ENCODE data around the gene LARP4B.

LARP4B gene

DNA sequence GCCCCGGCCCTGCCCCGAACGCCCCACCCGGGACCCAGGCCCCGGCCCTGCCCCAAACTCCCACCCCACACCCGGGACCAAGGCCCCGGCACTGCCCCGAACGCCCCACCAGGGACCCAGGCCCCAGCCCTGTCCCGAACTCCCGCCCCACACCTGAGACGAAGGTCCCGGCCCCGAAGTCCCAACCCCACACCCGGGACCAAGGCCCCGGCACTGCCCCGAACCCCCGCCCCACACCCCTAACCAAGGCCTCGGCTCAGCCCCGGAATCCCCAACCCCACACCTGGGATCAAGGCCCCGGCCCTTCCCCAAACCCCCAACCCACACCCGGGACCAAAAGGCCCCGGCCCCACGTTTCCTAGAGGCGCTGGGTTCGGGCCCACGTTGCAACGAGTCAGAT, 1.1 kb upstream of the LARP4B start:
- no peak overlapping the region for H3K9ac ChIP-seq (ENCODE audit: low read length)
- H3K4me3 ChIP-seq (ENCODE audit: low read length) = no peak overlapping the region
- no peaks in the 10 kb centered on the region for H3K9me3 ChIP-seq (ENCODE audit: control insufficient read depth, low read length)
- no peaks in the 10 kb centered on the region for H3K27me3 ChIP-seq (ENCODE audit: control insufficient read depth, insufficient read depth, low read length)
- H3K4me1 ChIP-seq (ENCODE audit: control insufficient read depth, insufficient read depth, low read length) = peaks cover 5% of the 10 kb centered on the region
- H3K36me3 ChIP-seq (ENCODE audit: control insufficient read depth, insufficient read depth, low read length) = no peaks in the 10 kb centered on the region

DNA sequence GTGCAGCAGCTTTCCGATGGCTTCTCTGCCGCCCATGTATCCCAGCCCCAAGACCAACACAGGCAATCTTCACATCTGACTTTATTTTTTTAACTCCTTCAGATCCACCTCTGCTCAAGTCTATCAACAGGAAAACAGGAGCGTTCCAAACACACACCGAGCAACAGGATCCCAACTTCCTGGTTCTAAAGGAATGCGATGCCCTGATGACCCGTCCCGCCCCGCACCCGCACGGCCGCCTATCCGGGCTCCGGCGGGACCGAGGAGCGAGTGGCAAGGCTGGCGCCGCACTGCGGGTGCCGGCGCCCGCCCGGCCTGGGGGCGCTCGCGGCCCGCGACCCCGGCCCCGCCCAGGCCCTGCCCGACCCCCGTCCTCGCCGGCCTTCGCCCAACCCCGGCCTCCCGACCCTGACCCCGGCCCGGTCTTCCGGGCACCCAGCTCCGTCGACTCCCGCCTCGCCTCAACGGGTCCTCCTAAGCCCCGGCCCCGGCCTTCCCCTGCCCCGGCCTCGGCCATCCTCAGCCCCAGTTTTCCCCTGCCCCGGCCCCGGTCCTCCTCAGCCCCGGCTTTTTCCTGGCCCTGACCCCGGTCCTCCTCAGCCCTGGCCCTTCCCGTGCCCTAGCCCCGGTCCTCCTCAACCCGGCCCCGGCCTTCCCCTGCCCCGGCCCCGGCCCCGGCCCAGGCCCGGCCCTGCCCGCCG, 730 bp downstream of the LARP4B start:
- peak overlapping the region; percentile 89 for H3K9ac ChIP-seq (ENCODE audit: low read length)
- no peaks in the 10 kb centered on the region for H3K9me3 ChIP-seq (ENCODE audit: control insufficient read depth, low read length)
- H3K4me3 ChIP-seq (ENCODE audit: low read length) = peak overlapping the region; percentile 14
- no peaks in the 10 kb centered on the region for H3K27me3 ChIP-seq (ENCODE audit: control insufficient read depth, insufficient read depth, low read length)
- H3K4me1 ChIP-seq (ENCODE audit: control insufficient read depth, insufficient read depth, low read length) = peaks cover 17% of the 10 kb centered on the region
- no peaks in the 10 kb centered on the region for H3K36me3 ChIP-seq (ENCODE audit: control insufficient read depth, insufficient read depth, low read length)

DNA sequence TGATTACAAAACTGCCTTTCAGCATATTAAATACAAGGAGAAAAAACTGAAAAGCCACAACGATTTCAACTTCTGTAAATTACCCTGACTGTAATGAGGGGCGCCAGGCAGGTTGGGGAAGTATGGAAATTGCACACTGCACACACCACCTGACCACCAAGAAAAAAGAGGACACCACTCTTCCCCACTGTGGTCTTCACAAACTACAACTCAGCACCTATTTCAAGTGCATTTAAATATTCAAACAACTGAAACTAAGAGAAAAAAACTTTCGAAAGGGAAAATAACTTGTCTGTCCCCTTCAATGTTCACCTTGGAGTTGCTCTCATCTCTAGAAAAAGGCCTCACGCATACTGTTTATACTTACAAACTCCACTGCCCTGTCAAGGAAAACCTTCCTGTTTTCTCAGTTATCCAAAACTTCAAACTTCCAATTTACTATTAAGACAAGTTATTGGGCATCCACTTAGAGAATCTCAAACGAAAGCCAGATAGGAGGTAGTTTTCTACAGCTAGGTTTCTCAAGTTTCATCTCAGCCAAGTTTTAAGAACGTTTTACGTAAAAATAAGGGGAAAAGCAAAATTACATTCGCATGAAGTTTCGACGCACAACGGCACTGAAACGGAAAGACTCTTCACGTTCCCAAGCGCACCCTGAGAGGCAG, 1.4 kb downstream of the LARP4B start:
- Histone ChIP-seq H3K27me3 (ENCODE audit: control insufficient read depth, insufficient read depth, low read length) (no peaks in the 10 kb centered on the region), H3K4me1 (ENCODE audit: control insufficient read depth, insufficient read depth, low read length) (peaks cover 17% of the 10 kb centered on the region), H3K9me3 (ENCODE audit: control insufficient read depth, low read length) (no peaks in the 10 kb centered on the region), H3K9ac (ENCODE audit: low read length) (peak overlapping the region; percentile 89), H3K4me3 (ENCODE audit: low read length) (peak overlapping the region; percentile 14), H3K36me3 (ENCODE audit: control insufficient read depth, insufficient read depth, low read length) (no peaks in the 10 kb centered on the region)

DNA sequence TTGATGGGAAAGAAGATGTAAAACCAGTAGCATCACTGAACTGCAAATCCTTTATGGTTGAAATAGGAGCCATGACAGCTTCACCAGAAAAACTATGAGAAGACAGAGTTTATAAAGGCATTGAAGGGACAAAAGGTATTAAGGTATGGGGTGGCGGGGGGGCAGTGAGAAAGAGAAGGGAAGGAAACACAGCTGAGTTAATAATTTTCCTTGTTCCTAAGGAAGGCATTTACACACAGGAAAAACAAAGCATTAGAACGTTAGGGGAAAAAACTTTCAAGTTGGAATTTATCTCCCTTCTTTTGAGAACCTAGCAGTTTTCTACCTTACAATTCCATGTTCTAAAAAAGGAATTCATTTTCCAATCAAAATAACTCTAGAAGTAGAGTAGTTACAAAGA, 4.4 kb downstream of the LARP4B start:
- H3K4me3 ChIP-seq (ENCODE audit: low read length) = no peak overlapping the region
- no peak overlapping the region for H3K9ac ChIP-seq (ENCODE audit: low read length)
- H3K4me1 ChIP-seq (ENCODE audit: control insufficient read depth, insufficient read depth, low read length) = peaks cover 33% of the 10 kb centered on the region
- no peaks in the 10 kb centered on the region for H3K27me3 ChIP-seq (ENCODE audit: control insufficient read depth, insufficient read depth, low read length)
- H3K36me3 ChIP-seq (ENCODE audit: control insufficient read depth, insufficient read depth, low read length) = no peaks in the 10 kb centered on the region
- H3K9me3 ChIP-seq (ENCODE audit: control insufficient read depth, low read length) = no peaks in the 10 kb centered on the region

DNA sequence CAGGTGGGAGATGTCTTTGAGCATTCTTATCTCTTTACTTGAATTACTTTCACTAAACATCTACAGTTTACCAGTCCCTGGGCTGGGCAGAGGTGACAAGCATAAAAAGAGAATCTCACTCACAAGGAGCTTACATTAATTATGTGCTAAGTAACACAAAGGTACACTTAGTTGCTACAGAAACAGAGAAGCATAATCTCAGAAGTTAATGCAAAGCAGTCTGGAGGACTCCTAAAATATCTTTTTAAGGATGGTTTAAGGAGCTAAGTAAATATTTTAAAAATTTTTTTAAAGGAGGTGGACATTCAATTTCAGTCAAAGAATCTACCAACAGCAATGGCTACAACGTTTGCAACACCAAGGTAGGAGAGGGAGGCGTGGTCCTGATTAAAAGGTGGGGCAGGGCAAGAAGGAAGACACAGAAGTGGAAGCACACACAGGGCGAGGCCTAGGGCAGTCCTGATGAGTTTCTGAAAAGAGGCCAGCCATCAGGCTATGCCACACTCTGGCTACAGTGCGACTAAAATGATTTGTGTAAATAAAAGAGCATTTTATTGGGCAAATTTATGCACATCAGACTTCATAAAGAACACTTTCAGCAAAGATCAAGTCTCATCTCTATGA, 5.3 kb downstream of the LARP4B start:
- no peaks in the 10 kb centered on the region for H3K9me3 ChIP-seq (ENCODE audit: control insufficient read depth, low read length)
- H3K36me3 ChIP-seq (ENCODE audit: control insufficient read depth, insufficient read depth, low read length) = no peaks in the 10 kb centered on the region
- H3K9ac ChIP-seq (ENCODE audit: low read length) = no peak overlapping the region
- peaks cover 33% of the 10 kb centered on the region for H3K4me1 ChIP-seq (ENCODE audit: control insufficient read depth, insufficient read depth, low read length)
- H3K4me3 ChIP-seq (ENCODE audit: low read length) = no peak overlapping the region
- no peaks in the 10 kb centered on the region for H3K27me3 ChIP-seq (ENCODE audit: control insufficient read depth, insufficient read depth, low read length)

DNA sequence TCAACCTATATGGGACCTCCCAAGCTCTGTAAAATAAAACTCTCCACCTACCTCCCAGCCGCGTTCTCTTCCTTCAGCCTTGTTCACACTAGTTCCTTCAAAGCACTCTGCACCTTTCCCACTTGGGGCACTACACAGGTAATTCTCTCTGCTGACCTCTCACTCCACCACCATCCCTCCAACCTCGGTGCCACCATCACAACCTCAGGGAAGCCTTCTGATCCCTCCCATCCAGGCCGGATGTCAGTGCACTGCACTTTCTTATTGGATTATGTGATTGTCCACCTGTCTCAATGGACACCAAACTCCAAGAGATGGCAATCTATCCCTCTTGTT, 7.0 kb downstream of the LARP4B start:
- H3K4me1 ChIP-seq (ENCODE audit: control insufficient read depth, insufficient read depth, low read length) = peaks cover 32% of the 10 kb centered on the region
- no peaks in the 10 kb centered on the region for H3K27me3 ChIP-seq (ENCODE audit: control insufficient read depth, insufficient read depth, low read length)
- no peak overlapping the region for H3K9ac ChIP-seq (ENCODE audit: low read length)
- H3K9me3 ChIP-seq (ENCODE audit: control insufficient read depth, low read length) = no peaks in the 10 kb centered on the region
- no peaks in the 10 kb centered on the region for H3K36me3 ChIP-seq (ENCODE audit: control insufficient read depth, insufficient read depth, low read length)
- H3K4me3 ChIP-seq (ENCODE audit: low read length) = no peak overlapping the region

DNA sequence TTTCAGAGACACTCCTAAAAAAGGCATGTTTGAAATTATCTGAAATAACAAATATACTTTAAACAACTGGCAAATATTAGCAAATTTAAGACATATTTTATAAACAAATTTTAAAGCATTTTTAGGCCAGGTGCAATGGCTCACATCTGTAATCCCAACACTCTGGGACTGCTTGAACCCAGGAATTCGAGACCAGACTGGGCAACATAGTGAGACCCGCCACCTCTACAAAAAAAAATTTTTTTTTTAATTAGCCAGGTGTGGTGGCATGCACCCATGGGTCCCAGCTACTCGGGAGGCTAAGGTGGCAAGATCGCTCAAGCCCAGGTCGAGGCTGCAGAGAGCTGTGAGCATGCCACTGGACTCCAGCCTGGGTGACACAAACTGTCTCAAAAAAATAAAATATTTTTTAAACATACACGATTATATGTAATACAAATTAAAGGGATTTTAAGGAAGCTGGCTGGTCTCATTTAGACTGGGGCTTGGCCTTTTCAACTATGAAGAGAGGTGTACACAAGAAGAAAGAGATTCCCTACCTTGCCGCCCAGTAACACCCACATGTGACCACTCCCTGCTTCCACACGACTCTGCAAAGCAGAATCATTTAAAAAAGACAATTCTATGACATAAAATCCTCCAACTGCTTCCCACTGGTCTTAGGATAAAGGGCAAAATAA, 7.5 kb downstream of the LARP4B start:
- H3K9ac ChIP-seq (ENCODE audit: low read length) = no peak overlapping the region
- H3K27me3 ChIP-seq (ENCODE audit: control insufficient read depth, insufficient read depth, low read length) = no peaks in the 10 kb centered on the region
- H3K9me3 ChIP-seq (ENCODE audit: control insufficient read depth, low read length) = no peaks in the 10 kb centered on the region
- no peak overlapping the region for H3K4me3 ChIP-seq (ENCODE audit: low read length)
- H3K36me3 ChIP-seq (ENCODE audit: control insufficient read depth, insufficient read depth, low read length) = no peaks in the 10 kb centered on the region
- H3K4me1 ChIP-seq (ENCODE audit: control insufficient read depth, insufficient read depth, low read length) = peaks cover 28% of the 10 kb centered on the region

DNA sequence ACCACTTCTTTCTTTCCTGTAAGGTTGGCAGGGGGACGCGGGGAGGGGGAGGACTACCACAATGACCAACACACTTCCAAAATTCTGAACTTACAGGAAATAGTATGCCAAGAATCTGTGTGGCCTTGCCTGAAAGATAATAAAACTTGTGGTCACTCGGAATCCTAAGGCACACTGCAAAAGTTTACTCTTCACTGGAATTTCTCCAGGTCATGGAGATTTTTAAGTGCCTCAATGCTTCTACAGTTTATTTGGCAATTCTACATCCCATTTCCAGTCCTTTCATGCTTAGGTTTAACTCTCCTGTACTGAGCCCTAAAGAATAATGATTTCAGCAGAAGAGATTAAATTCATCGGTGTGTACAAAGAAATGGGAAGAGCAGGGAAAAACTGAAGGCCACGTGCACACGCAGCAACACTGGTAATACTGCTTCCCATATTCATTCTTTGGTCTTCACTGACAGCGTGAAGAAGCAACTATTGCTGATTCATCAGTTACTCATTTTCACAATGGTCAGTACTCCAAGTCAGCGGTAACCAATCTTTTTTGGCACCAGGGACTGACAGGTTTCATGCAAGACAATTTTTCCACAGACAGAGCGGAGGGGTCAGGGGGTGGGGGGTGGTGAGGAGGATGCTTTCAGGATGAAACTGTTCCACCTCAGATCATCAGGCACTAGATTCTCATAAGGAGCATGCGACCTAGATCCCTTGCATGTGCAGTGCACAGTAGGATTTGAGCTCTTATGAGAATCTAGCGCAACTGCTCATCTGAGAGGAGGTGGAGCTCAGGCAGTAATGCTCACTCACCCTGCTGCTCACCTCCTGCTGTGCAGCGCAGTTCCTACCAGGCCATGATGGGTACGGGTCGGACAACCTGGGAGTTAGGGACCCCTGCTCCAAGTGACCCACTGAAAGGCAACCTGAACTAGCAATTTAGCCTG, 9.8 kb downstream of the LARP4B start:
- H3K36me3 ChIP-seq (ENCODE audit: control insufficient read depth, insufficient read depth, low read length) = no peaks in the 10 kb centered on the region
- no peak overlapping the region for H3K9ac ChIP-seq (ENCODE audit: low read length)
- H3K4me1 ChIP-seq (ENCODE audit: control insufficient read depth, insufficient read depth, low read length) = peaks cover 25% of the 10 kb centered on the region
- no peaks in the 10 kb centered on the region for H3K9me3 ChIP-seq (ENCODE audit: control insufficient read depth, low read length)
- H3K4me3 ChIP-seq (ENCODE audit: low read length) = no peak overlapping the region
- no peaks in the 10 kb centered on the region for H3K27me3 ChIP-seq (ENCODE audit: control insufficient read depth, insufficient read depth, low read length)

DNA sequence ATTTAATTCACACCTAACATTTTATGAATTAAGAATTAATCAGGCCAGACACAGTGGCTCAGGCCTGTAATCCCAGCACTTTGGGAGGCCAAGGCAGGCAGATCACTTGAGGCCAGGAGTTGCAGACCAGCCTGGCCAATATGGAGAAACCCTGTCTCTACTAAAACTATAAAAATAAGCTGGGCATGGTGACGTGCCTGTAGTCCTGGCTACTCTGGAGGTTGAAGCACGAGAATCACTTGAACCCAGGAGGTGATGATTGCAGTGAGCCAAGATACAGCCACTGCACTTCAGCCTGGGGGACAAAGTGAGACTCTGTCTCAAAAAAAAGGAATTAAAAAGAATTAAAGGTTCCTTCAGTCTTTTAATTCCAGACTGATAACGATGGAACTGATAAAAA, 11.1 kb downstream of the LARP4B start:
- Histone ChIP-seq H3K9ac (ENCODE audit: low read length) (no peak overlapping the region), H3K4me1 (ENCODE audit: control insufficient read depth, insufficient read depth, low read length) (peaks cover 16% of the 10 kb centered on the region), H3K27me3 (ENCODE audit: control insufficient read depth, insufficient read depth, low read length) (no peaks in the 10 kb centered on the region), H3K4me3 (ENCODE audit: low read length) (no peak overlapping the region), H3K36me3 (ENCODE audit: control insufficient read depth, insufficient read depth, low read length) (no peaks in the 10 kb centered on the region), H3K9me3 (ENCODE audit: control insufficient read depth, low read length) (no peaks in the 10 kb centered on the region)

DNA sequence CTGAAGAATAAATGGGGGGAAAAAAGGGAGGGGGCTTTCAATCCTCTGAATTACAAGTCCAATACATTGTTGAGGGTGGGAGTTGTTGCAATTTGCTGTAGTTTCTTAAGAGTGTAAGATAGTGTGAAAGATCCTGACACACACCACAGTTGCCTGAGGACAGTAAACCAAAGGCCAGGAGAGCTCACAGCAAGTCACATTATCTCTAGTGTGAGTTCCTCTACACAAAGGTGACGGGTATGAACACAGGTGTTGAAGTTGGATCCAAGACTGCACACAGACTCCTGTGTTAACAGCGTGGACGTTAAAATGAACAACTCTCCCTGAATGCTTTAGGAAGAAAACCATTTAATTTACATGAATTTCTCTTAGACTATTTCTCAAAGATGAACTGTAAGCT, 12.0 kb downstream of the LARP4B start:
- no peak overlapping the region for H3K9ac ChIP-seq (ENCODE audit: low read length)
- H3K36me3 ChIP-seq (ENCODE audit: control insufficient read depth, insufficient read depth, low read length) = no peaks in the 10 kb centered on the region
- H3K27me3 ChIP-seq (ENCODE audit: control insufficient read depth, insufficient read depth, low read length) = no peaks in the 10 kb centered on the region
- peaks cover 13% of the 10 kb centered on the region for H3K4me1 ChIP-seq (ENCODE audit: control insufficient read depth, insufficient read depth, low read length)
- no peaks in the 10 kb centered on the region for H3K9me3 ChIP-seq (ENCODE audit: control insufficient read depth, low read length)
- no peak overlapping the region for H3K4me3 ChIP-seq (ENCODE audit: low read length)

DNA sequence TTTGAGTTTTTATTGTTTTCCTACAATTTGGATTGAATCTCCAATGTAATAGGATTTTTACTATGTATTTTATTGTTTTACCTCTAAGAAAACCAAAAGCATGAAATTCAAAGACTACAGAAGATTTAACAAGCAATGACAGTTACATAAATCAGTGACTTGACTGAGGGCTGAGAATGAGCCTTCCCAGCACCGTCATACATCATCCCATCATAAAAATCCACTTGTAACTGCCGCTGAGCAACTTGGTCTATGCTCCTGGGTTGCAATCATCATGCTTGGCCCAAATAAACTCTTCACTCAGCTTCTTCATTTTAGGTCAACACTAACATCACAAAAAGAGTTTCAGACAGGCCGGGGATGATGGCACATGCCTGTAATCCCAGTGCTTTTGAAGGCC, 13.5 kb downstream of the LARP4B start:
- Histone ChIP-seq H3K4me3 (ENCODE audit: low read length) (no peak overlapping the region), H3K36me3 (ENCODE audit: control insufficient read depth, insufficient read depth, low read length) (no peaks in the 10 kb centered on the region), H3K27me3 (ENCODE audit: control insufficient read depth, insufficient read depth, low read length) (no peaks in the 10 kb centered on the region), H3K4me1 (ENCODE audit: control insufficient read depth, insufficient read depth, low read length) (peaks cover 6% of the 10 kb centered on the region), H3K9ac (ENCODE audit: low read length) (no peak overlapping the region), H3K9me3 (ENCODE audit: control insufficient read depth, low read length) (no peaks in the 10 kb centered on the region)

Data from mucosa of stomach (tissue), 1 donor.